Stimulated activated CD4-positive, alpha-beta T cell treated with anti-CD3 and anti-CD28 coated beads, Interleukin-12 subunit alpha, Interleukin-12 subunit beta, amount 100 ng/mL, for 24 hours (primary cell): ENCODE data around the gene OR10H5.

ENCODE experiments used
- DNase-seq, 2 experiments: peaks; one replicate each; pipeline ENCODE4 v3.0.0-alpha.2; 2020; ENCODE audit warnings: low read depth in 2 of 2

The OR10H5 gene

DNA sequence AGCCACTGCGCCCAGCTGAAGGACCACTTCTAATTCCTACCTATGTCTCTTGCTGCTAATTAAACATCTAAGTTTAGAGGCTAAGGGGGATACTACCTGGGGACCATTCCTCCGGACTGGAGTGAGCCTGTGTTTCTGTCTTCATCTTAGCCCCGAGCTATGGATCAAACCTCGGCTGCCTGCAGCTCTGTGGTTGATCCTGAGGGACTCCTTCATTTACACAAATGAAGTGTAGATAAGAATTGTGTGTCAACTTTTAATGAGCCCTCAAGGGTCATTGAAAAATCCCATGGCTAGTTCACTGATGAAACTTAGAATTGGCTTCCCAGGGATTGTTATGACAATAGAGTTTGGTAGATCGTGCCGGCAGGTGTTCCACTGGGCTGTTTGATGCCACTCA, 59.5 kb downstream of the OR10H5 start:
- no peak for DNase-seq

DNA sequence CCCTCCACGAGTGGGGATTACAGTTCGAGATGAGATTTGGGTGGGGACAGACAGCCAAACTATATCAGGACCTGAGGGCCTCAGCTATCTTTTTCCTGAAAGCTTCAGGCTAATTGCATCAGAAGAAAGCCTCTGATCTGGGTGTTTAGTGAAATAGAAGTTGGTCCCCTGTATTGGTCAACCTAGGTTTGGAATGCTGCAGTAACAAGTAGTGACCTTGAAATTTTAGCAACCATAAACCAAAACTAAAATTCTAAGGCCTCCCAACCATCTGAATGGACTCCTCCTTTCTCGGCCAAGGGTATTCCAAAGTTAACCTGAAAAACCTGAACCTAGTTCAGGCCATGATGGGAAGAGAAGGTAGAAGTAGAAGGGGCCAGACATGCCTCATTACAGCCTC, 62.9 kb downstream of the OR10H5 start:
- DNase-seq: no peak
